HEK293 (cell line): ENCODE results near the gene PRELID3B.
A peak's percentile ranks its signal among the peaks of the same experiment; 100 is the strongest.

Source experiments
- CTCF ChIA-PET: fragments of 350-600 bp; formaldehyde crosslinking; extraction: SDS; loops from one replicate; lab custom pipeline; 2021; ENCODE audit warnings: antibody characterized with exemption; lab: Yijun Ruan, JAX
- POLR2A ChIA-PET: fragments of 300-600 bp; formaldehyde crosslinking; extraction: SDS; loops from one replicate; lab custom pipeline; 2020; ENCODE audit warnings: antibody characterized with exemption, inconsistent platforms; lab: Yijun Ruan, JAX
- H3K27ac ChIP-seq: fragments of 200-500 bp; sonication (Bioruptor generic); 2 replicates; pipeline ENCODE4 v1.5.1; 2014; ENCODE audit warnings: low read depth, low read length, control low read depth, inconsistent platforms; ENCODE audit errors: extremely low read depth
- H3K36me3 ChIP-seq, 2 experiments: fragments of 200-500 bp in 1 of 2; sonication (Bioruptor generic) in 1 of 2; 1 replicate in 1 of 2; 2 replicates in 1 of 2; pipeline ENCODE4 v1.5.1; 2014 to 2017; ENCODE audit warnings: inconsistent platforms in 2 of 2, low read length in 2 of 2; ENCODE audit not compliant: control insufficient read depth in 2 of 2, insufficient read depth in 1 of 2
- H3K4me1 ChIP-seq: fragments of 200-500 bp; sonication (Bioruptor generic); 2 replicates; pipeline ENCODE4 v1.5.1; 2014; ENCODE audit warnings: mild to moderate bottlenecking, low read length, inconsistent platforms; ENCODE audit not compliant: control insufficient read depth, insufficient read depth
- H3K4me3 ChIP-seq: 2 replicates; pipeline ENCODE4 v1.5.1; 2011; ENCODE audit warnings: low read depth, mild to moderate bottlenecking, control low read depth, low read length, moderate library complexity
- H3K9me3 ChIP-seq: fragments of 200-500 bp; sonication (Bioruptor generic); 2 replicates; pipeline ENCODE4 v1.5.1; 2014; ENCODE audit warnings: low read depth, low read length, inconsistent platforms; ENCODE audit not compliant: control insufficient read depth, insufficient read depth
- GFI1B ChIP-seq: fragments of 450-650 bp; formaldehyde crosslinking; IDR thresholded peaks from 2 replicates; pipeline ENCODE4 v1.5.1; 2016; ENCODE audit warnings: missing biosample characterization, missing genetic modification characterization
- PRDM1 ChIP-seq: fragments of 450-650 bp; formaldehyde crosslinking; IDR thresholded peaks from 2 replicates; pipeline ENCODE4; 2016; ENCODE audit warnings: missing biosample characterization, missing genetic modification characterization
- SALL2 ChIP-seq: fragments of 450-650 bp; formaldehyde crosslinking; IDR thresholded peaks from 2 replicates; pipeline ENCODE4 v1.5.0; 2017; ENCODE audit warnings: missing biosample characterization, mild to moderate bottlenecking, missing genetic modification characterization, borderline replicate concordance
- SCRT2 ChIP-seq: fragments of 450-650 bp; formaldehyde crosslinking; IDR thresholded peaks from 2 replicates; pipeline ENCODE4 v1.5.1; 2016; ENCODE audit warnings: missing biosample characterization, missing genetic modification characterization
- SETDB1 ChIP-seq: IDR thresholded peaks from one replicate; pipeline ENCODE4 v1.6.1; 2017; ENCODE audit warnings: mild to moderate bottlenecking, low read length, moderate library complexity, mixed read lengths; ENCODE audit not compliant: insufficient read length
- SP7 ChIP-seq: fragments of 450-650 bp; formaldehyde crosslinking; IDR thresholded peaks from 2 replicates; pipeline ENCODE4 v1.5.1; 2016; ENCODE audit warnings: missing biosample characterization, missing genetic modification characterization
- ZNF121 ChIP-seq: fragments of 450-650 bp; formaldehyde crosslinking; IDR thresholded peaks from 2 replicates; pipeline ENCODE4 v1.5.1; 2016; ENCODE audit warnings: missing biosample characterization, missing genetic modification characterization
- ZNF140 ChIP-seq: fragments of 450-650 bp; formaldehyde crosslinking; IDR thresholded peaks from 2 replicates; pipeline ENCODE4 v1.5.1; 2016; ENCODE audit warnings: missing biosample characterization, missing genetic modification characterization
- ZNF18 ChIP-seq: fragments of 450-650 bp; formaldehyde crosslinking; IDR thresholded peaks from 2 replicates; pipeline ENCODE4 v1.5.1; 2016; ENCODE audit warnings: missing biosample characterization, missing genetic modification characterization
- ZNF214 ChIP-seq: fragments of 450-650 bp; formaldehyde crosslinking; IDR thresholded peaks from 2 replicates; pipeline ENCODE4 v1.5.1; 2017; ENCODE audit warnings: missing biosample characterization, mild to moderate bottlenecking, missing genetic modification characterization, borderline replicate concordance
- ZNF280D ChIP-seq: fragments of 450-650 bp; formaldehyde crosslinking; IDR thresholded peaks from 2 replicates; pipeline ENCODE4 v1.5.1; 2016; ENCODE audit warnings: missing biosample characterization, missing genetic modification characterization
- ZNF324 ChIP-seq: fragments of 450-650 bp; formaldehyde crosslinking; IDR thresholded peaks from 2 replicates; pipeline ENCODE4 v1.5.1; 2016; ENCODE audit warnings: missing biosample characterization, missing genetic modification characterization
- ZNF366 ChIP-seq: fragments of 450-650 bp; formaldehyde crosslinking; conservative IDR thresholded peaks from 2 replicates; pipeline ENCODE4 v1.5.1; 2016; ENCODE audit warnings: missing biosample characterization, missing genetic modification characterization
- ZNF433 ChIP-seq: fragments of 450-650 bp; formaldehyde crosslinking; IDR thresholded peaks from 2 replicates; pipeline ENCODE4 v1.5.1; 2016; ENCODE audit warnings: missing biosample characterization, missing genetic modification characterization, low read depth
- ZNF544 ChIP-seq: fragments of 450-650 bp; formaldehyde crosslinking; IDR thresholded peaks from 2 replicates; pipeline ENCODE4 v1.5.0; 2017; ENCODE audit warnings: missing biosample characterization, missing genetic modification characterization
- ZNF658 ChIP-seq: fragments of 450-650 bp; formaldehyde crosslinking; IDR thresholded peaks from 2 replicates; pipeline ENCODE4; 2016; ENCODE audit warnings: missing biosample characterization, missing genetic modification characterization
- ZNF768 ChIP-seq: fragments of 450-650 bp; formaldehyde crosslinking; IDR thresholded peaks from 2 replicates; pipeline ENCODE4 v1.5.1; 2018; ENCODE audit warnings: missing biosample characterization, mild to moderate bottlenecking, missing genetic modification characterization
- TF ChIP-seq, protein P1 (sequence below): fragments of 450-650 bp; formaldehyde crosslinking; IDR thresholded peaks from 2 replicates; pipeline ENCODE4 v1.5.1; 2017; ENCODE audit warnings: missing biosample characterization, missing genetic modification characterization
- TF ChIP-seq, protein P2 (sequence below): fragments of 450-650 bp; formaldehyde crosslinking; IDR thresholded peaks from 2 replicates; pipeline ENCODE4 v1.5.1; 2016; ENCODE audit warnings: missing biosample characterization, missing genetic modification characterization

PRELID3B gene

DNA sequence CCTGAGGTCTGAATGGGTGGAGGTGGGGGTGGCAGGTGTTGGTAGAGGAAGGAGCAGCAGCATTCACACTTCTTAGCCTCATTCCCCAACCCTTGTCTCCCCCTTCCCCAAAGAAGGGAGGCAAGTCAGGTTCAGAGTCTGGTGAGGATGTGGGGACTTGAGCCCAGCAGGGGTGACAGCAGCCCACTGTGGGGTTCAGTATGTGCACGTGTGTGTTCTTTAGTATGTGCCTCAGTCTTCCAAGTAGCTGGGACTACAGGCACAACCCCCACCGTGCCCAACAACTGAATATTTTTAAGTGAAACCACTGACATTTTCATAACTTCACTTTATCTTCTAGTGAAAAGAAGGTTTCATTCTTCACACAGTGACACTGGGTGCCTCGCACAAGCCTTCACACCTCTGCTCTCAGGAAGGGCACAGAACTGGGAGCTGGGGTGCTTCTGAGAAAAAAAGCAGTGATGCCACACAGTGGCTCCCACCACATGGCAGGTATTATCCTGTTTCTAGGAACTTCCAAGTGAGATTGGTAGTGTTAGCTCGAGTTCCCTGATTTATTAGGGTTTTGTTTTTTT, 33.4 kb upstream of the PRELID3B start:
- Histone ChIP-seq H3K9me3 (no peaks in the 10 kb centered on the region), H3K4me1 (no peaks in the 10 kb centered on the region), H3K4me3 (no peak overlapping the region), H3K27ac (no peak overlapping the region), H3K36me3 (no peaks in the 10 kb centered on the region)
- POLR2A ChIA-PET: interaction anchor here (0.5 kb wide), 1 partner anchor 54 kb away, joined by 6 read pairs; no protein-coding TSS in a partner anchor
- no peak for TF ChIP-seq GFI1B (tag by site-specific recombination)
- no peak for TF ChIP-seq SALL2 (tag by site-specific recombination)
- TF ChIP-seq ZNF324: no peak
- TF ChIP-seq ZNF280D (tag by site-specific recombination): no peak
- TF ChIP-seq ZNF121: no peak
- no peak for TF ChIP-seq ZNF433
- TF ChIP-seq ZNF214 (tag by site-specific recombination): no peak
- 0 out of 2 replicates have a peak, but pooled peaks have one; percentile 13 for TF ChIP-seq PRDM1 (tag by site-specific recombination)
- CTCF ChIA-PET: interaction anchor here (0.5 to 2.6 kb wide), 2 partner anchors 12 to 14 kb away, joined by 3 to 14 read pairs; no protein-coding TSS in a partner anchor

- Histone ChIP-seq H3K4me3 (no peak overlapping the region), H3K27ac (no peak overlapping the region), H3K4me1 (no peaks in the 10 kb centered on the region), H3K9me3 (no peaks in the 10 kb centered on the region), H3K36me3 (no peaks in the 10 kb centered on the region)
- ChIA-PET POLR2A (interaction anchor here (0.7 kb wide), 1 partner anchor 42 kb away, joined by 3 read pairs; the partner anchor contains the start of gene ATP5F1E), CTCF (no interaction called here)
- TF ChIP-seq SCRT2 (tag by site-specific recombination) (peak; percentile 86), ZNF658 (tag by site-specific recombination) (no peak), ZNF18 (tag by site-specific recombination) (no peak), ZNF366 (tag by site-specific recombination) (no peak), SETDB1 (no peak), ZNF768 (tag by site-specific recombination) (no peak), ZNF544 (no peak), ZNF140 (tag by site-specific recombination) (no peak), SP7 (0 out of 2 replicates have a peak, but pooled peaks have one; percentile 31)
- TF ChIP-seq, protein P1, sequence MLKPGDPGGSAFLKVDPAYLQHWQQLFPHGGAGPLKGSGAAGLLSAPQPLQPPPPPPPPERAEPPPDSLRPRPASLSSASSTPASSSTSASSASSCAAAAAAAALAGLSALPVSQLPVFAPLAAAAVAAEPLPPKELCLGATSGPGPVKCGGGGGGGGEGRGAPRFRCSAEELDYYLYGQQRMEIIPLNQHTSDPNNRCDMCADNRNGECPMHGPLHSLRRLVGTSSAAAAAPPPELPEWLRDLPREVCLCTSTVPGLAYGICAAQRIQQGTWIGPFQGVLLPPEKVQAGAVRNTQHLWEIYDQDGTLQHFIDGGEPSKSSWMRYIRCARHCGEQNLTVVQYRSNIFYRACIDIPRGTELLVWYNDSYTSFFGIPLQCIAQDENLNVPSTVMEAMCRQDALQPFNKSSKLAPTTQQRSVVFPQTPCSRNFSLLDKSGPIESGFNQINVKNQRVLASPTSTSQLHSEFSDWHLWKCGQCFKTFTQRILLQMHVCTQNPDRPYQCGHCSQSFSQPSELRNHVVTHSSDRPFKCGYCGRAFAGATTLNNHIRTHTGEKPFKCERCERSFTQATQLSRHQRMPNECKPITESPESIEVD (tag by site-specific recombination): peak; percentile 67; the same call in 1 of the 2 replicates
- TF ChIP-seq, protein P2, sequence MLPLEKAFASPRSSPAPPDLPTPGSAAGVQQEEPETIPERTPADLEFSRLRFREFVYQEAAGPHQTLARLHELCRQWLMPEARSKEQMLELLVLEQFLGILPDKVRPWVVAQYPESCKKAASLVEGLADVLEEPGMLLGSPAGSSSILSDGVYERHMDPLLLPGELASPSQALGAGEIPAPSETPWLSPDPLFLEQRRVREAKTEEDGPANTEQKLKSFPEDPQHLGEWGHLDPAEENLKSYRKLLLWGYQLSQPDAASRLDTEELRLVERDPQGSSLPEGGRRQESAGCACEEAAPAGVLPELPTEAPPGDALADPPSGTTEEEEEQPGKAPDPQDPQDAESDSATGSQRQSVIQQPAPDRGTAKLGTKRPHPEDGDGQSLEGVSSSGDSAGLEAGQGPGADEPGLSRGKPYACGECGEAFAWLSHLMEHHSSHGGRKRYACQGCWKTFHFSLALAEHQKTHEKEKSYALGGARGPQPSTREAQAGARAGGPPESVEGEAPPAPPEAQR: no peak
These were observed 31.9 kb upstream of the PRELID3B start for GRCh38 chr20:59074456-59074855.
